ENCODE results near the gene APOC3.
A peak's percentile ranks its signal among the peaks of the same experiment; 100 is the strongest.

The APOC3 gene

DNA sequence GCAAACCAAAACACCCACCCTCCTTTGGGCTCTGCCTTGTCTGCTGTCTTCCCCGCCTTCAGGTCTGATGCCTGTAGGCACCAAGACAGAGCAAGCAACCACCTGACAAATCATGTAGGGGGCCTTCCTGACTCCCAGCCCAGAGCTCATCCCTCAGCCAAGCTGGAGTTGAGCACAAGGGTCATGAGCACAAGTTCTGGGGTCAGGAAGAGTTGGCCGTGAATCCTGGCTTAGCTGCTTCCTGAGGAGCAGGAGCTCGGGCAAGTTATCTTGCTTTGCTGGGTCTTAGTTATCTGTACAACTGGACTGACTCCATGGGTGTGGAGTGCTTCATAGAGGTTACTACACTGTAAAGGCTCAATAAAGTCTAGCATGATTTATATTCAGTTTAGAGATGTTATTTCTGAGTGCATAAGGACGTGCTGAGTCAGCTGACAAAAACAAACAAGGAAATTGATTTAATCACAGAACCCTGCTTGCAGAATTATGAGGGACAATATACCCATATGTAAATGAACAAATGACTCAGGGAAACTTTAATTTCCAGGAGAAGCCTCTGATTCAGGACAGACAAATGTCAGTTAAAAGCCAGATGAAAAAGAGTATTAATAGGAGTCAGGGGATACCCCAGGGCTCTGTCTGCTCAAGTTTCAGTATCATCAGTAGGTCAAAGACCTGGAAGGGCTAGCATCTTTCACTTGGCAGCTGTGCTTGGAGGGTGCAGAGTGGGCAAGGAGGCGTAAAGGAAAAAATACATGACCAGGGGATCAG, 22.7 kb downstream of the APOC3 start:
- peak; percentile 12 for DNase-seq

DNA sequence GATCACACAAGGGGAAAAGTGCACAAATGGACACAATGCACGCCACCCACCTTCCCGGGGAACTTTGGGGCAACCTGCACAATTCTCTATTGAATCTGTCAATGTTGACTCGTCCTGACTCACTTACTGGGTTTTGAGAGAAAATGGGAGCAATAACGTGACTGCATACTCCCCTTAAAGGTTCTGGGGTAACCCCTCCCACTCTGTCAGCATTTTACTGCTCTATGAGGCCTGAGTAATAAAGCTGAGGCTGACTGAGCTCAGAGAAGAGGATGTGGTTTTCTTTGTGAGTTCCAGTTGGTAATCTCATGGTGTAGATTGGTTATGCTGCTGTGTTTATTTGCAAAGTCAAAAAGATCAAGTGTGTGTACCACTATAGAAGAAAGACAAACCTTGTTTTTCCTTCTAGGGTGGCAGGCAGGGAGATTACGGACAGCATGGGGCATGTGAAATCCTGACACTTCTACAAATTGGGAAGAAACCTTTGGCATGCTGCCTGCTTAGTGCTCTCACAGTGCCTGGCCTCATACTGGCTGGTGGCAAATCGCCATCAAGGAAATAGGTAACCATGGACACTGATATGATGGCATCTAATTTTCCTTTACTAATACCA, 23.9 kb downstream of the APOC3 start:
- peak; percentile 96 for DNase-seq

DNA sequence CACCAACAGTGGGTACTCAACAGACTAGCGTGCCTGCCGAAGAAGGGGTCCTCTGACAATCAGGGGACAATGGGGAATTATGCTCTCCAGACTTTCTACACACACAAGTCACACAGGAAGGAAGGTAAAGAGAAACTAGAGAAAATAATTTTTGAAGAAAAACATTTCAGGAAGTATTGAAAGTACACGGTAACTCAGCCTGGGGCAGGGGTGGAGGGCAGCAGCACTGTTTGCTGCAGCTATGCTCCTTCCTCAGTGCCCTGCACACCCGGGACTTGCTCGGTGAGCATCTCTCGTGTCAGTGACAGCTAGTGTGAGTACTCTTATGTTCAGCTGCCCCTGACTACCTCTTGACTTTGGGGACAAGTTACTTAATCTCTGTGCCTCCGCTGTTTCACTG, 25.7 kb downstream of the APOC3 start:
- no peak for DNase-seq

DNA sequence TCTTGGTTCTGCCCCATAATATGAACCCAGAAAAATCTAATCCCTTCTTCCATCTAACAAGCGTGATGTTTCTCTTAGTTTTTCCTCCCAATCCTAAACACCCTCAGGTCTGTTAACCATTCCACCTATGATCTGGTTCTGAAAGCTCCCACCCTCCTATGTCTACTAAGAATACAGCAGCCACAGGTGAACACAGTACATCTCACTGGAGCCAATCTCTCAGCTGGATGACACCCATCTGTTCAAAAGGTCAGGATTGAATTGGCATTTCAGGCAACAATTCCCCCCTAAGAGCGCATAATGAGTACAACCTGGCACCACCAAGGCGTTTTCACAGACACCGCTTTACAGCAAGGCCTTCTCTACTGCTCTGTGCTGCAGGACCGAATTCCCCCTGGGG, 26.7 kb downstream of the APOC3 start:
- DNase-seq = no peak

DNA sequence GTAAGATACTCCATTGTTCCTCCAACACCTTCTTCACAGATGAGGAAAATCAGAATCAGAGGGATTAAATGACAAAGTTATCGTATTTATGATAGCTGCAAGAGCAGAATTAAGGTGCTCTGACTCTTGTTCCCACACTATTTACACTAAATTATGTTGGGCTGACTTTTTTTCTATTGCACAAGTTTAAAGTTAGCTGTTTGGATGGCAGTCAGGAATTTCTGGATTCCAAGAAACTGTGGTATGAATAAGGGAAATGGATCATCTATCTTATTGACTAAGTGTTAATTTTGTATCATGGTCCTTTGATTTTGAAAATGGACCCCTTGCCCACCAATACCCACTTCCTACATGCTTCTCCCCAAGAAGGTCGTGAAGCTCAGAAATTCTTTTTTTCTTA, 27.6 kb downstream of the APOC3 start:
- no peak for DNase-seq

DNA sequence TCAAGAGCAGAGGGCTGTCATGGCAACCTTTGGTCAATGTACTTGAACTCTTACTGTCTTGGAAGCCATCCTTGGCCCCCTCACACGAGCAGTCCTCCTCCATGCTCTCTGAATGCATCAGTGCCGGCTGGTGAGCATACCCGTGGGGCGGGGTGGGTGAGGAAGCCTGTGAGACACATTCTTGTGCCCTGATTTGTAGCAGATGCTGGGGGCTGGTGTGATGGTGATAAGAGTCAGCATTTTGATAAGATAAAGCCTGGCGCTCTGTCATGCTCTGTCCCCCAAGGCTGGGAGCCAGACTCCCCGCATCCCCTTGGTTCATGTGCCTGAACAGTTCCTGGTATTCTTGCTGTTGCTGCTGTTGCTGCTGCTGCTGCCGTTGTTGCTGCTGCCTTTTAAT, 28.2 kb downstream of the APOC3 start:
- DNase-seq = no peak

DNA sequence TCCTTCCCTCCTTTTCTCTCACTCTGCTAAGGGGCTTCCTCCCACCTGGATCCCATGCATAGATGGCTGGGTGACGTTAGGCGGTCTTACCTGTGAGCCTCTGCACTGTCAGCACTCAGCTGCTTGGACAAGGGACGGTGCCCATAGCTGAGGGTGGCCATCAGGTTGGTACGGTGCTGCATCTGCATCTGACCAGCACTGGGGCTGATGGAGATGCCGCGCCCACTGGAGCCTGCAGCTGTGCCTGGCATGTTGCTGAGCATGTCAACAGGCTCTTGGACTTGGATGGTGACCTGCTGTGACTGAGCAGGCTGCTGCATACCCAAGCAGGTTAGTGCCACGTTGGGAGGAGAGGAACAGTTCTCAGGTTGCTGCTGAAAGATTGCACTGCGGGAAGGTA, 29.5 kb downstream of the APOC3 start:
- DNase-seq = no peak

DNA sequence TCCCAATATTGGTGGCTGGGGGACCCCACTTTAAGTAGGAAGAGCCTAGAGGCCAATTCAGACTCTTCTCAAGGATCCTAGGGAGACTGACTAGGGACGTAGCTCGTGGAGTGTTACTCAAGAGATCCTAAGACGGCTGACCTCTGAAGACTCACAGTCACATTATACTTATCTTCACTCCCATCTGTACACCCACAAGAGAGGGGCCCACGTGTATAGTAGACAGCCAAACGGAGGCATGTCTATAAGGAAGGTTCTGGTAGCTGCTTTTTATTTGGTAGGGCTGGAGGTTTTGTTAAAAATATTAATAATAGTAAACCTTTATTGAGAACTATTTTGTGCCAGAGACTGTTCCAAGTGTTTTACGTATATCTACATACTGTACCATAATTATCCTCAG, 30.6 kb downstream of the APOC3 start:
- no peak for DNase-seq

DNA sequence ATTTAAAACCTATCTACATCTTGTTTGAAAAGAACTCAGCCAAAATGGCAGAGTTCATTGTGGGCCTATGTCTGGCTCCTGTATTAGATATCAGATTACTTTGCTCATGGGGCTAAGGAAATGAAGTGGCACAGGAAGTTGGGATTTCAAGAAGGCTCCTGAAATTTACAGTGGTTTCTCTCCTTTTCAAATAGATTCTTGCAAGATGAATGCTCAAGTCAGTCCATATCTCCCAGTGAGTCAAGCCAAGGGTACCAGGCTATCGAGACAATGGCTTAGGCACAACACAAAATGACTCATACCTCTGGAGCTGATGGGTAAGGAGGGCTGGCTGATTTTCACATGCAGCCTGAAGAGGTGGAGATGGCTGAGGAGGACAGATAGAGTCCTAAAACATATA, 31.8 kb downstream of the APOC3 start:
- no peak for DNase-seq

DNA sequence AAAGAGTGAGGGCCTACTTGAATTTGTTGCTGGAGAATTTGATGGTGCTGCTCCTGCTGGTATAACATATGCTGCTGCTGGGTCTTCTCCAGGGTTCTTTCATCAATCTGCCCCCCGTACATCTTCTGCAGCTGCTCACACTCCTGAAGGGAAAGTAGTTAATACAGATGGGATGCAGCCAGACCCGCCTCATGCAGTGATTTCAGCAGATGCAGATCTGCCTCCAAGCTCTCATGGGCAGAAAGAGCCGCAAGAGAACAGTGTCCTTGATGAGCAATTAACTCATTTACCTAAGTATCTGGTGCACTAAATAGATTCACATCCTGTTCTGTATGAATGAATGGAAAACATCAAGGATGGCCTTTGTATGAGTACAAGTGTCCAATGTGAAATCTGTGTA, 32.5 kb downstream of the APOC3 start:
- DNase-seq = no peak

DNA sequence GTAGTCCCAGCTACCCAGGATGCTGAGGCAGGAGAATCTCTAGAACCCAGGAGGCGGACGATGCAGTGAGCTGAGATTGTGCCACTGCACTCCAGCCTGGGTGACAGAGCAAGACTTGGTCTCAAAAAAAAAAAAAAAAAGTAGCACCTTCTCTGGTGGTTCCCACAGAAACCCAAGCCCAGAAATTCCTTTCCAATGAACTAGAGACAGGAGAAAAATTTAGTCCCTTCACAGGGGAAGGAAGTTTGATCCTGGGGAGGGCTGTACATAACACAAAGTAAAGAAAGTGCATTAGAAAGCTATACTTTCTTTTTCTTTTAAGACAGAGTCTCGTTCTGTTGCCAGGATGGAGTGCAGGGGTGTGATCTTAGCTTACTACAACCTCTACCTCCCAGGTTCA, 33.2 kb downstream of the APOC3 start:
- DNase-seq = no peak

DNA sequence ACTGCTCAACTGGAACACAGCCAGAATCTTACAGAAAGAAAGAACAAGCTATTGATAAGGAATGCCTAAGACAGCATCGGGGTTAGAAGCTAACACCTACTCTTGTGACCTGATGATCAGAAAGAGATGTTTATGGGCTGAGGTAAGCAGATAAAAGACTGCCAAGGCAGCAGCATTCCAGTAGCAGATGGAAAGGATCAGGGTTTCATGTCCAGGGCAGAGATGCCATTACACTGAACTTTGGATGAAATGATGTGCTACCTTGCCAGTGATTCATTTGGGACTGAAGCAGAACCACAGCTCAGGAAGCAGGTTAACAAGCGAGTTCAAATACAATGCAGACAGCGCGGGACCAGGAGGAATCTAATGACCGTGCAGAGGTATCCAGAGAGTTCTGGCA, 34.8 kb downstream of the APOC3 start:
- no peak for DNase-seq

DNA sequence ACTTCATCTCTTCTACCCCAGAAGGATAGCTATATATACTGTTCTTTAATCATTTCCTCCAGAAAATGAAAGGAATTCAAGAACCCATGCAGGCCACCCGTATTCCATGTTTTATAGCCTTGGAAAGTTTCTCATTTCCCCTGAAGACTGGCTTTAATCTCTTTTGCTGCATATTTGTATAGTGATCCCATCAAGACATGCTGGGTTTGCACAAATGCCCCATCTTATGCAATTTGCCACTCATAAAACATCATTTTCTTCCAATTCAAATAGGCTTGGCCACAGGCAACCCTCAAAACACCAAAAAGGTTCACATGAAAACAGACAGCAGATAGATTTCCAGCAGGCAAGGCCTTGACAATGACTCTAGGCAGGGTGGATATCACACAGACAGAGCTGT, 36.0 kb downstream of the APOC3 start:
- no peak for DNase-seq

DNA sequence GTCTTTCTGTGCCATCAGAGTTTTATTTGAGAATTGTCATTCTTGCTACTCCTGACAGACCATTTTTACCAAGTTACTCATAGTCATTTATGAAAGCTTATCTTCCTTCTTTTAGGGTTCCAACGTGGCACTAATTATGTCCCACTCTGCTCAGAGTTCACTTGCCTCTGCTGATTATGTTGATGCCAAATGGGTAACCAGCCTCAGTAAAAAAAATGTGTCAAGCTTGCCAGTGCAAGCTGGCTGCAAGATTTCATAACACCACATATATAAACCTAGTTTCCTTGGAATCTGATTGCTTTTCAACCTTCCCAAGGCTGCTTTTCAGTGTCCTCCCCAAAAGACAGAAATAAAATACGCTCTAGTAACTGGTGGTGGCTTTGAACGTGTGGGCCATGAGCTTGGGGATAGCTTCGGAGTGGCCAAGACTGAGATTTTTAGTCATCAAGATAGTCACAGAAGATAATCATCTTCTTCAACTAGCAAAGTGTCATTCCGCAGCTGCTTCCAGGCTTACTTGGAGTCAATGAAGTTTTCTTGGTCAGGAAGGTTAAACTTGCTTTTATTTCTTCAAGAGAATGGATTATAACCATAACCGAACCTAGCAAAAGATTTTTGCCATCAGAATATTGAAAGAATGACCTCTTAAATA, 37.2 kb downstream of the APOC3 start:
- DNase-seq = no peak

DNA sequence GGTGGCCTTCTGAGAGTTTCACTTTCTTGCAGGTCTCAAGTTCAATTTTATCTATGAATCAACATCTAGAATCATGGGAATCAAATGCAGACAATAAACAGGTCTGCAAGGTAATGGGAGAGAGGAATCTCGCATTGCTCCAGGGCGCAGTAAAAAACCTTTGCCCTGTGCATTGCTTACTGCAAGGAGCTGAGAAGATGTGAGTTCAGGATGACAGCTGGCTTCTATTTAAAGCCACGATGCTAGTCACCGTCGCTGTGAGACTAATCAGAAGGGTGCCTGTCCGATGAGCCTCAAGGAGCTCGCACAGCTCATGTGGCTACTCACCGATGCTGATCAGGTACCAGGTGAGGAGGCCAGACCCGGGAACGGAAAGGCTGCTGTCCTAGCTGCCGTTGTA, 37.9 kb downstream of the APOC3 start:
- DNase-seq = no peak

DNA sequence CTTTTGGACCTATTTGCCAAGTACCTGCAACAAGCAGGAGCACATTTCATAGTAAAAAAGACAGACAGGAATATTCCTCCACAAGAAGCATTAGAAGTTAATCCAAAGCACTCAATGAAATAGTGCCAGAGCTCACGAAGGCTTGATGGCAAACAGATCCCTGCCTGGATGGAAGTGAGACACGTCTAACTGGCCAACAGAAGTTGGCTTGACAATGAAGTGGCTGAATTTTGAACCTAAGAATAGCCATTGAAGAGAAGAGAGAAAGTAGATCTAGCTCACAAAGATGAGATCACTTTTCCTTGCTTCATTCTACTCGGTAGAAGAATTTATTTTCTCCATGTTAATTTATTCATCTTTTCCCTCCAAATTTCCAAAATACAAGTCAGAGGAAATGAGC, 38.4 kb downstream of the APOC3 start:
- DNase-seq = no peak

DNA sequence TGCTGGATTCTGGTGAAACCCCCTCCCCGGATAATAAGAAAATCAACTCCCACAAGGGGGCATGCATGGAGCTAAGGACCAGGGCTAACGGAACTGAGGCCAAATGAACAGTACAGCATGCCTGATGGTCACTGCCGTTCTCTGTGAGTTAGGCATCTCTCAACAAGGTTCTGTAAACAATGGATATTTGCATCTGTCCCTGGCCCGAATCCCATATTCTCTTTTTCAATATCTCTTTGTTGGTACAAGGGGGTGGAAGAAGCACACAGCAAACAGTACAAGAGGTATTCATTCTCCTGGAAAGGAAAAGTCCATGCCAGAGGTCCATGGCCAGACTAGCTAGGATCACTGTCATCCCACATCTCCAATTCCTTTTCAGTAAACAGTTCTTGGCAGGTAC, 39.9 kb downstream of the APOC3 start:
- DNase-seq = no peak

DNA sequence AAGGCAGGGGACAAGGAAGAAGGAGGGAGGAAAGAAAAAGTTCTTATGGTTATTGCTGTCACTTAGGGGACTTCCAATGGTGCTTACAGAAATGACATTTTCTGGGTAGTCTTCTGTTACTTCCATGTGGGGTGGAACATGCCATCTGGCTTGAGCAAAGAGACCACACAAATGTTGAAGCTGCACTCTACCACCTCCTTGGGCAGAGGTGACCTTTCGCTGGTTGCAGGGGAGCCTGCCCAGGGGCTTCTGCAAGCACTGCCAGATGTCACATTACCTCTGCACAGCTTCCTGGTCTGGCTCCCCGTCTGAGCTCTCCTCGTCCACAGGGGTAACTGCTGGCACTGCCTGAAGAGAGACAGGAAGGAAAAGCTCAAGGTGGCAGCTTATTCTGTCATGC, 40.3 kb downstream of the APOC3 start:
- no peak for DNase-seq

DNA sequence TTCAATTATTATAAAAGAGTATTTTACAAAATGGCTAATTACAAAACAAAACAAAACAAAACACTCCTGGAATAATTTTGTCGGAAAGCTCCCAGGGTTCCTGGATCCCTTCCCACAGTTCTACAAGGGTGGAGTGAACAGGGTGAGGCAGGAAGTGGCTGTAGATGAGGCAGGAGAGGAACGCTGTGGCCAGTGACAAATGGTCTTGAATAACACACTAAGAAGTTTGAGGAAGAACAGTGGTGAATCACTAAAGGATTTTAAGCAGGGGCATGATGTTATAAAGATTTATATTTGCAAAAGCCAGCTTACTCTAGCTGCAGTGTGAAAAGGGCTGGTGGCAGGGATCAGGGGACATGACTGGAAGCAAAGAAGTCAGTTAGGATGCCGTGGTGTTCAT, 41.5 kb downstream of the APOC3 start:
- DNase-seq = no peak

DNA sequence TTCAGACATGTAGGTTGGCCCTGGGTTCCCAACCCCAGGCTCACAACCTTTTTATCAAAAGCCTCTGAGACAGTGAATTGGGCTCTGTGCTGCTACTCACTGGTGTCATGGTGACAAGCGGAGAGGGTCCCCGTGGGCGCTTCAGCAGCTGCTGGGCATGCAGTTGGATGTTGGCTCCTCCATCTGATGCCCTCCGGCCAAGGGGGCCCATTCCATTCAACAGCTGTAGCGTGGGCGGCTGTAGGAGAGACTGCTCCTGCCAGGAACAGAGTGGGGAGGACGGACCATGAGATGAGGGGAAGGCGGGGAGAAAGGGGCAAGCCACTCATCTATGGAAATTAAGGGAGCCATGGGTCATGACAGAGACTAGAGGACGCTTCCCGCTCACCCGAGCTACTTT, 43.7 kb downstream of the APOC3 start:
- DNase-seq = no peak

DNA sequence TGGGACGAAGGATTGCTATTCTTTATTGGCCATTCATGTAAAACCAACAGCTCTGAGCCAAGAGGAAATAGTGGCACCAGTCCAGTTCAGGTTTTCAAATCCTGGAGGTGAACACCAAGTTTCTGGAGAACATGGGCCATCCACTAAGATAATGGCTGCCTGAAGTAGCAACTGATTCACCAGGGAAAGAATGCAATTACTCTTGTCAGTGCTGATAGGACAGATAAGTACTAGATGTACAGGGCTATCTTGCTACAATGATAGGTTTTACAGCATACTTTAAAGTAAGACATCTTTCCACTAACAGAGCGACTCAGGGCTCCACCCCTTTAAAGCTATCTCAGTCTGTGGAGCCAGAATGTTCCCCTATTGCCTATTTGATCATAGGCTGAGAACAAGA, 44.5 kb downstream of the APOC3 start:
- DNase-seq = no peak

DNA sequence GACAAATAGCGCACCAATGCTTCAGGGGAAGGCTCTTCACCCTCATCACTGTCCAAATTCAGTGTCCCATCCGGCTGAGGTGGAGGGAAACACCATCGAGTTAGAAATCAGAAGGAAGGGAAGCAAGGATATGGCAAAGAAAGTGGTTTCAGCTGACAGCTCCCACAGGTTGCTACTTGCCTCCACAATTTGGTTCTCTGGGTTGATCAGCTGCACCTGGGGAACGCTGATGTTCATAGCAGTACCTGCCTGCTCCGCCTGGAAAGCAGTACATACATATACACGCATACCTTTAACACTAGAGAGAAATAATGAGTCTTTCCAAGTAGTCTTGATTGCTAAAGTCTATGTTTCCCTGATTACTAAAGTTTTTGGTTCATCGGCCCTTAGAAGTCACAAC, 45.5 kb downstream of the APOC3 start:
- no peak for DNase-seq

DNA sequence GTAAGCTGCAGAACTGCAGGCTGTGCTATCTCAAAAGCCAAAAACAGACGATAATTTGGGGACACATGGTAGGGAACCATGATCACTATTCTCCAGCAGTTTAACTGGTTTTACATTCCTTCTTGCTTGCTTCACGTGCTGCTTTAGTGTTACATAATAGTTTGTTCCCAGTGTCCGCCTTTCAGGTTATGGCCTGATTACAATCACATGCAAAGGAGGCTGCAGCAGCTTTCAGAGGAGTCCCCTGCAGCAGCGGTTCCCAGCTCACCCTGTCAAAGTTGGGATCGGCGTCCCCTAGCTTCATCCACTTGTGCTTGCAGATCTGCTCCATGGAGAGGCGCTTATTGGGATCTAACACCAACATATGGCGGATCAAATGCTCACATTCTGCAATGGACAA, 46.9 kb downstream of the APOC3 start:
- DNase-seq = no peak

DNA sequence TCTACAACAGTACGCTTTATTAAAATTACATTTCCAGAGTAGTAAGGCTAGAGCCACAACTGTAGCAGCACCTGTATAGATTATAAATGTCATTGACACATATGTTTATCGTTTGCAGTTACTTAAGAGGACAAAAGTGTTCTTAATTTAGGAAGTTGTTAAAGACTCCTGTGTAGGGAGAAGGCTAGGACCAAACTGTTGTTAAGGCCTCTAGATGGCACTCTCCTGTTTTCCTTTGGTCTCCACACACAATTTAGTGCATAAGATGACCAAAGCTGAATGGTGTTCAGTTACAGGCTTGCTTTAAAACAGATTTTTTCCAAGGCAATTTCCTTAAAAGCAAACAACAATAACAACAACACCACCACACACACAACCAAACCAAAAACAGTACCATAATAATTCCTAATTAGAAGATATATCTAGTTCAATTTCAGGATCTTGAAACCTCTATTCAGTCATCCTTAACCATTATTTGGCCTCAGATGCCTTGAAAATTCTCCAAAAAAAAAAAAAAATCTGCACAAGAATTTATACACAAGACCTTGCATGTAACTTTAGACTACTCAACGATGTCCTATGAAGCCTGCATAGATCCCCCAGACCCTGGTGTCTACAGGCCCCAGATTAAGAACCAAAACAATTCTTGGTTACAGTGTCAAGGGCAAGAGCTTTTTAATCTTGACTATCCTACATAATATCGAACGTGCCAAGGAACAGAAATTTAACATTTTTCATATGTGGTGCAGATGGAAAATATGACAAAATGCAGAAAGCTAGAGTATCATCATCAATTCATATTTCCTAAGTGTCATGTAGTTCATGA, 50.3 kb downstream of the APOC3 start:
- peak; percentile 46 for DNase-seq
